ENCODE results near the gene ANAPC2.

DNA sequence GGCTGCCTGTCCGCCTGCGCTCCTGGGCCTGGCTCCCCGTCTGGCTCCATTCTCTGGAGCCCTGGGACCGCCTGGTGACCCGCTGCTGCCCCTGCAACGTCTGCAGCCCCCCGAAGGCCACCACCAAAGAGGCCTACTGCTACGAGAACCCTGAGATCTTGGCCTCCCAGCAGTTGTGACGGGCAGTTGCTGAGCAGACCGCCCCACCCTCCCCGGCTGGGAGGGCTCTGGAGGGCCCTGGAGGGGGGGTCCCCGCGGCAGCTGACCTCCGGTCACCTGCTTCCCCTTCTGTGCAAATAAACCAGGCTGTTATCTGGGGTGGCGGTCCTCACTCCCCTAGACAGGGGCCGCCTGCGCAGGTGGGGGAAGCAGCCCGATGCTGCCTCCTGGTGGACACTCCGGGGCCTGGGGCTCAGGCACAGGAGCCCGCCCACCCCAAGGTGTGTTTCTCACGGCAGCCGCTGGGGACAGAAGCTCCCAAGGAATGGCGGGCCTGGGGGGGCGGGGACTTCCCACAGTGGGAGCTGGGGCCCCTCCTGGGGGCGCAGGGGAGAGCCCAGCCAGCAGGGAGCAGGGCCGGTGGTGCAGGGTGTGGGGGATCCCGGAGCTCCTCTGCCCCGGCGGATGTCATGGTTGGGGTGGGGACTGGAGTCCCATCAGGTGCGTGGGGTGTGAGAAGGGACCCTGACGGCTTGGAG lies 48.0 kb upstream of the ANAPC2 start:
- TF ChIP-seq, protein P1, sequence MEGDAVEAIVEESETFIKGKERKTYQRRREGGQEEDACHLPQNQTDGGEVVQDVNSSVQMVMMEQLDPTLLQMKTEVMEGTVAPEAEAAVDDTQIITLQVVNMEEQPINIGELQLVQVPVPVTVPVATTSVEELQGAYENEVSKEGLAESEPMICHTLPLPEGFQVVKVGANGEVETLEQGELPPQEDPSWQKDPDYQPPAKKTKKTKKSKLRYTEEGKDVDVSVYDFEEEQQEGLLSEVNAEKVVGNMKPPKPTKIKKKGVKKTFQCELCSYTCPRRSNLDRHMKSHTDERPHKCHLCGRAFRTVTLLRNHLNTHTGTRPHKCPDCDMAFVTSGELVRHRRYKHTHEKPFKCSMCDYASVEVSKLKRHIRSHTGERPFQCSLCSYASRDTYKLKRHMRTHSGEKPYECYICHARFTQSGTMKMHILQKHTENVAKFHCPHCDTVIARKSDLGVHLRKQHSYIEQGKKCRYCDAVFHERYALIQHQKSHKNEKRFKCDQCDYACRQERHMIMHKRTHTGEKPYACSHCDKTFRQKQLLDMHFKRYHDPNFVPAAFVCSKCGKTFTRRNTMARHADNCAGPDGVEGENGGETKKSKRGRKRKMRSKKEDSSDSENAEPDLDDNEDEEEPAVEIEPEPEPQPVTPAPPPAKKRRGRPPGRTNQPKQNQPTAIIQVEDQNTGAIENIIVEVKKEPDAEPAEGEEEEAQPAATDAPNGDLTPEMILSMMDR (IDR thresholded peaks at IDR 0.05 in 8 of 11, conservative IDR thresholded peaks at IDR 0.05 in 3 of 11): peak; percentile 98 to 100 (median 100)
- TF ChIP-seq POLR2A (IDR thresholded peaks at IDR 0.05) (no peak), POLR2AphosphoS5 (IDR thresholded peaks at IDR 0.05) (peak; percentile 48 to 80 (median 67))

Measured in spleen (tissue), 7 donors.